HCT116 (cell line): ENCODE results near the gene PRELID1. TPM values are rescaled to one million over a fixed set of nuclear protein-coding genes. Genes with fewer than 3 reads are reported as not detected.

Experiments used
- ATAC-seq: fragments of 200-7000 bp; cut with Tn5 transposase; 2 replicates; pipeline ENCODE4 v1.9.1; 2020; ENCODE audit warnings: mild to moderate bottlenecking, moderate library complexity
- BruUV-seq: library from RNA; stranded (reverse); fragments of 400-500 nt; replicated peaks from 2 replicates; lab custom pipeline; 2021; lab: Mats Ljungman, UMichigan
- CTCF ChIA-PET: fragments of 300-600 bp; sonication (Branson Sonifier 250); formaldehyde crosslinking; loops from one replicate; lab custom pipeline; 2021; ENCODE audit warnings: antibody characterized with exemption; lab: Charles Lee
- POLR2A ChIA-PET: fragments of 300-600, 350-600 bp; sonication (Branson Sonifier 250); formaldehyde crosslinking; loops from one replicate; lab custom pipeline; 2021; ENCODE audit warnings: antibody characterized with exemption; lab: Charles Lee
- RAD21 ChIA-PET, 2 experiments: fragments of 300-600 bp; sonication (Branson Sonifier 250); formaldehyde crosslinking; loops; one replicate each; lab custom pipeline; 2023; ENCODE audit warnings: low total read pairs in 2 of 2; ENCODE audit not compliant: uncharacterized antibody in 2 of 2, unreplicated experiment in 2 of 2, low non-redundant PET in 1 of 2; lab: Charles Lee
- DNase-seq: peaks from one replicate; pipeline ENCODE4 v3.0.0-alpha.2; 2010; ENCODE audit warnings: low read depth, low spot score
- H2AFZ ChIP-seq: fragments of 200-600 bp; shearing (Covaris generic), sonication (generic); 2 replicates; pipeline ENCODE4 v1.6.1; 2017; ENCODE audit warnings: low read depth, mixed run types, mixed read lengths, antibody characterized with exemption, low read length; ENCODE audit not compliant: poor library complexity, severe bottlenecking
- H3K27ac ChIP-seq: 2 replicates; pipeline ENCODE4 v1.5.1; 2012; ENCODE audit warnings: low read depth, low read length
- H3K27me3 ChIP-seq: fragments of 200-600 bp; sonication (generic); 2 replicates; pipeline ENCODE4 v1.6.1; 2016; ENCODE audit warnings: mixed run types, low read length, mixed read lengths; ENCODE audit not compliant: insufficient read depth
- H3K36me3 ChIP-seq, 2 experiments: fragments of 200-500 bp in 1 of 2; fragments of 200-600 bp in 1 of 2; sonication (Bioruptor generic) in 1 of 2; sonication (generic) in 1 of 2; 2 replicates each; pipeline versions ENCODE4 v1.5.1 to v1.6.1; 2014 to 2016; ENCODE audit warnings: low read length in 2 of 2, inconsistent platforms in 1 of 2, mixed read lengths in 1 of 2, mixed run types in 1 of 2; ENCODE audit not compliant: insufficient read depth in 2 of 2, control insufficient read depth in 1 of 2
- H3K4me1 ChIP-seq, 2 experiments: fragments of 200-600 bp in 1 of 2; sonication (generic) in 1 of 2; 2 replicates each; pipeline versions ENCODE4 v1.5.1 to v1.6.1; 2012 to 2017; ENCODE audit warnings: low read length in 2 of 2, inconsistent platforms in 1 of 2, mild to moderate bottlenecking in 1 of 2, mixed read lengths in 1 of 2, mixed run types in 1 of 2, moderate library complexity in 1 of 2; ENCODE audit not compliant: insufficient read depth in 2 of 2, control insufficient read depth in 1 of 2
- H3K4me2 ChIP-seq: fragments of 200-600 bp; sonication (generic); 2 replicates; pipeline ENCODE4 v1.6.1; 2017; ENCODE audit warnings: mixed run types, low read length, mixed read lengths
- H3K4me3 ChIP-seq, 2 experiments: fragments of 200-600 bp in 1 of 2; sonication (generic) in 1 of 2; replicated peaks in 1 of 2; 2 replicates each; pipeline ENCODE4 v1.5.1; 2011 to 2016; ENCODE audit warnings: low read length in 2 of 2, control low read depth in 1 of 2, low read depth in 1 of 2, mild to moderate bottlenecking in 1 of 2, mixed read lengths in 1 of 2, mixed run types in 1 of 2
- H3K79me2 ChIP-seq: fragments of 200-600 bp; sonication (generic); 2 replicates; pipeline ENCODE4 v1.6.1; 2017; ENCODE audit warnings: mild to moderate bottlenecking, mixed run types, low read length, moderate library complexity, mixed read lengths; ENCODE audit not compliant: insufficient read depth
- H3K9ac ChIP-seq: fragments of 200-600 bp; sonication (generic); 2 replicates; pipeline ENCODE4 v1.6.1; 2016; ENCODE audit warnings: low read length, mixed read lengths
- H3K9me2 ChIP-seq: fragments of 200-600 bp; sonication (generic), shearing (Covaris generic); 2 replicates; pipeline ENCODE4 v1.6.1; 2017; ENCODE audit warnings: mixed run types, mild to moderate bottlenecking, moderate library complexity; ENCODE audit not compliant: insufficient read depth
- H3K9me3 ChIP-seq, 2 experiments: fragments of 200-500 bp in 1 of 2; fragments of 200-600 bp in 1 of 2; sonication (Bioruptor generic) in 1 of 2; sonication (generic) in 1 of 2; 2 replicates each; pipeline ENCODE4 v1.6.1; 2014 to 2017; ENCODE audit warnings: low read length in 2 of 2, mixed read lengths in 2 of 2, inconsistent platforms in 1 of 2, low read depth in 1 of 2, mild to moderate bottlenecking in 1 of 2, mixed run types in 1 of 2, moderate library complexity in 1 of 2; ENCODE audit not compliant: control insufficient read depth in 1 of 2, insufficient read depth in 1 of 2
- H4K20me1 ChIP-seq: fragments of 200-600 bp; sonication (generic), shearing (Covaris generic); 2 replicates; pipeline ENCODE4 v1.6.1; 2017; ENCODE audit warnings: mixed run types, mild to moderate bottlenecking, moderate library complexity; ENCODE audit not compliant: insufficient read depth
- CEBPB ChIP-seq: IDR thresholded peaks from 2 replicates; pipeline ENCODE4 v1.6.1; 2012; ENCODE audit warnings: low read depth
- CTCF ChIP-seq, 3 experiments: fragments of 200-600 bp in 1 of 3; sonication (generic) in 1 of 3; IDR thresholded peaks in 2 of 3; conservative IDR thresholded peaks in 1 of 3; 2 replicates each; pipeline ENCODE4 v1.5.1; 2012 to 2017; ENCODE audit warnings: low read depth in 2 of 3, low read length in 2 of 3, antibody characterized with exemption in 1 of 3, borderline replicate concordance in 1 of 3, control low read depth in 1 of 3, mild to moderate bottlenecking in 1 of 3, mixed read lengths in 1 of 3, mixed run types in 1 of 3, moderate library complexity in 1 of 3; ENCODE audit not compliant: insufficient read depth in 1 of 3
- EGR1 ChIP-seq: IDR thresholded peaks from 2 replicates; pipeline ENCODE4 v1.6.1; 2012; ENCODE audit warnings: low read depth
- ELF1 ChIP-seq: IDR thresholded peaks from 2 replicates; pipeline ENCODE4 v1.6.1; 2012; ENCODE audit warnings: low read depth, borderline replicate concordance
- EZH2phosphoT487 ChIP-seq: fragments of 200-600 bp; IDR thresholded peaks from 2 replicates; pipeline ENCODE4 v1.6.1; 2018; ENCODE audit warnings: antibody characterized with exemption, borderline replicate concordance
- FOSL1 ChIP-seq: IDR thresholded peaks from 2 replicates; pipeline ENCODE4 v1.6.1; 2012; ENCODE audit warnings: low read depth
- JUND ChIP-seq: IDR thresholded peaks from 2 replicates; pipeline ENCODE4 v1.6.1; 2012
- MAX ChIP-seq: IDR thresholded peaks from 2 replicates; pipeline ENCODE4 v1.6.1; 2012
- POLR2AphosphoS5 ChIP-seq: IDR thresholded peaks from 2 replicates; pipeline ENCODE4 v1.6.1; 2011; ENCODE audit warnings: mild to moderate bottlenecking, low read depth, low read length, moderate library complexity
- REST ChIP-seq: IDR thresholded peaks from 2 replicates; pipeline ENCODE4 v1.6.1; 2012; ENCODE audit warnings: low read depth
- ZFX ChIP-seq: fragments of 450-650 bp; IDR thresholded peaks from 2 replicates; pipeline ENCODE4 v1.6.1; 2017
- intact Hi-C: fragments of 100-400 bp; cut with micrococcal nuclease; formaldehyde crosslinking; loops from 2 replicates; pipeline ENCODE4 v1.10.0; 2022
- total RNA-seq: library from RNA; stranded (reverse); gene quantifications from one replicate; pipeline ENCODE4 v1.2.1, GENCODE V29; 2021; ENCODE audit not compliant: unreplicated experiment

Gene PRELID1
- total RNA-seq, 1 experiment from 2014 or later, result 223 TPM

GRCh38 chr5:177261510-177261909 is 42.1 kb upstream of the PRELID1 start:
- Histone ChIP-seq H4K20me1 (no peaks in the 10 kb centered on the region), H3K9me2 (no peaks in the 10 kb centered on the region), H3K4me1 (no peaks in the 10 kb centered on the region), H3K9me3 (no peaks in the 10 kb centered on the region), H3K27ac (no peak overlapping the region), H2AFZ (no peak overlapping the region), H3K36me3 (peaks cover 0 to 19% of the 10 kb centered on the region in 2 experiments; a peak in 3 of 4 replicates), H3K4me3 (no peak overlapping the region), H3K79me2 (peaks cover 3% of the 10 kb centered on the region; the same call in 1 of the 2 replicates), H3K27me3 (no peaks in the 10 kb centered on the region), H3K4me2 (no peak overlapping the region), H3K9ac (no peak overlapping the region)
- no peak for DNase-seq
- RAD21 ChIA-PET, result no interaction called here
- intact Hi-C loops, result no loop called here
- no peak for ATAC-seq
- POLR2A ChIA-PET, result no interaction called here
- TF ChIP-seq REST (no peak), ELF1 (no peak), EGR1 (no peak), JUND (no peak), MAX (no peak), ZFX (no peak), FOSL1 (no peak), CEBPB (no peak), POLR2AphosphoS5 (no peak), EZH2phosphoT487 (no peak), CTCF (IDR thresholded peaks at IDR 0.05 in 2 of 3, conservative IDR thresholded peaks at IDR 0.05 in 1 of 3; ENCODE audit: borderline replicate concordance in 1 of 3, insufficient read depth in 1 of 3, low read depth in 2 of 3, low read length in 2 of 3) (no peak)
- CTCF ChIA-PET, result no interaction called here
- no TSS peak for BruUV-seq
